H1 (cell line): ENCODE data around the gene AREG. TPM values are rescaled to one million over a fixed set of nuclear protein-coding genes. Genes with fewer than 3 reads are reported as not detected.

Source experiments
- CTCF ChIA-PET: fragments of 300-600 bp; sonication (Branson Sonifier 250); formaldehyde crosslinking; loops from one replicate; lab custom pipeline; 2021; ENCODE audit not compliant: partially characterized antibody; lab: Charles Lee
- POLR2A ChIA-PET: fragments of 300-600 bp; sonication (Branson Sonifier 250); formaldehyde crosslinking; loops from one replicate; lab custom pipeline; 2021; ENCODE audit warnings: inconsistent platforms; ENCODE audit not compliant: partially characterized antibody; lab: Charles Lee
- DNase-seq, 2 experiments: peaks; one replicate each; pipeline versions ENCODE4 v3.0.0 to v3.0.0-alpha.2; 2010 to 2022; ENCODE audit warnings: low spot score in 2 of 2, low read depth in 1 of 2, mixed read lengths in 1 of 2
- FAIRE-seq: peaks from 2 replicates; lab custom pipeline; 2011; peaks lifted over from hg19 to GRCh38; lab: Jason Lieb, UNC
- H2AFZ ChIP-seq: 2 replicates; pipeline ENCODE4 v1.8.1; 2012; ENCODE audit warnings: low read length, inconsistent platforms
- H2AK5ac ChIP-seq: 2 replicates; pipeline ENCODE4 v1.6.1; 2013; ENCODE audit warnings: low read depth, low read length
- H2BK120ac ChIP-seq: replicated peaks from 2 replicates; pipeline ENCODE3; 2013; ENCODE audit warnings: low read depth, low read length, inconsistent platforms
- H2BK12ac ChIP-seq: 2 replicates; pipeline ENCODE4 v1.6.1; 2013; ENCODE audit warnings: low read depth, low read length
- H2BK15ac ChIP-seq: 2 replicates; pipeline ENCODE4 v1.6.1; 2013; ENCODE audit warnings: low read length
- H2BK20ac ChIP-seq: 2 replicates; pipeline ENCODE4 v1.6.1; 2013; ENCODE audit warnings: low read length
- H2BK5ac ChIP-seq: 2 replicates; pipeline ENCODE4 v1.6.1; 2013; ENCODE audit warnings: low read depth, low read length
- H3K14ac ChIP-seq: 2 replicates; pipeline ENCODE4 v1.6.1; 2013; ENCODE audit warnings: inconsistent platforms; ENCODE audit not compliant: insufficient read length
- H3K18ac ChIP-seq: 2 replicates; pipeline ENCODE4 v1.6.1; 2013; ENCODE audit warnings: low read length; ENCODE audit errors: extremely low read depth
- H3K23ac ChIP-seq: 2 replicates; pipeline ENCODE4 v1.6.1; 2013; ENCODE audit warnings: inconsistent platforms; ENCODE audit not compliant: insufficient read length
- H3K23me2 ChIP-seq: 2 replicates; pipeline ENCODE4 v1.6.1; 2013; ENCODE audit warnings: low read depth, low read length
- H3K27ac ChIP-seq: 2 replicates; pipeline ENCODE4 v1.6.1; 2011; ENCODE audit warnings: low read depth, low read length, inconsistent platforms
- H3K27me3 ChIP-seq, 4 experiments: replicated peaks in 1 of 4; 1 replicate in 1 of 4; 2 replicates in 3 of 4; pipeline versions ENCODE4 v1.6.1 to v1.8.1; 2011 to 2013; ENCODE audit warnings: low read length in 3 of 4, mild to moderate bottlenecking in 3 of 4, inconsistent platforms in 2 of 4, mixed read lengths in 2 of 4, moderate library complexity in 1 of 4; ENCODE audit not compliant: control insufficient read depth in 3 of 4, insufficient read depth in 3 of 4; ENCODE audit errors: extremely low read depth in 1 of 4
- H3K36me3 ChIP-seq, 4 experiments: 2 replicates each; pipeline versions ENCODE4 v1.6.1 to v1.8.1; 2011 to 2013; ENCODE audit warnings: mild to moderate bottlenecking in 4 of 4, low read length in 3 of 4, moderate library complexity in 2 of 4, control low read depth in 1 of 4, inconsistent platforms in 1 of 4; ENCODE audit not compliant: insufficient read depth in 4 of 4, control insufficient read depth in 2 of 4
- H3K4ac ChIP-seq: replicated peaks from 2 replicates; pipeline ENCODE3; 2013; ENCODE audit warnings: low read length, low read depth, mixed read lengths, inconsistent platforms; ENCODE audit not compliant: insufficient read length
- H3K4me1 ChIP-seq, 4 experiments: replicated peaks in 1 of 4; 1 replicate in 1 of 4; 2 replicates in 3 of 4; pipeline versions ENCODE4 v1.6.1 to v1.8.1; 2011 to 2013; ENCODE audit warnings: low read length in 3 of 4, inconsistent platforms in 2 of 4, mixed read lengths in 1 of 4; ENCODE audit not compliant: insufficient read depth in 4 of 4, control insufficient read depth in 3 of 4
- H3K4me2 ChIP-seq, 2 experiments: 2 replicates each; pipeline versions ENCODE4 v1.6.1 to v1.8.1; 2011 to 2013; ENCODE audit warnings: low read depth in 2 of 2, low read length in 2 of 2, control low read depth in 1 of 2, inconsistent platforms in 1 of 2, mild to moderate bottlenecking in 1 of 2; ENCODE audit not compliant: insufficient read depth in 1 of 2
- H3K4me3 ChIP-seq, 4 experiments: fragments of 200-600, 300-600 bp in 1 of 4; sonication (generic), shearing (Covaris generic), sonication (Bioruptor Twin) in 1 of 4; 2 replicates each; pipeline versions ENCODE4 v1.5.1 to v1.8.1; 2011 to 2016; ENCODE audit warnings: low read length in 4 of 4, low read depth in 3 of 4, control low read depth in 2 of 4, inconsistent platforms in 2 of 4, mild to moderate bottlenecking in 2 of 4, mixed read lengths in 1 of 4, moderate library complexity in 1 of 4; ENCODE audit not compliant: insufficient read depth in 2 of 4; ENCODE audit errors: extremely low read depth in 1 of 4
- H3K56ac ChIP-seq: replicated peaks from 2 replicates; pipeline ENCODE3; 2013; ENCODE audit warnings: low read depth, mild to moderate bottlenecking, mixed read lengths, low read length, inconsistent platforms; ENCODE audit not compliant: insufficient read length
- H3K79me1 ChIP-seq: 2 replicates; pipeline ENCODE4 v1.6.1; 2013; ENCODE audit warnings: low read depth, low read length, control low read depth
- H3K79me2 ChIP-seq, 2 experiments: 2 replicates each; pipeline versions ENCODE4 v1.6.1 to v1.8.1; 2012 to 2013; ENCODE audit warnings: low read length in 2 of 2, mild to moderate bottlenecking in 2 of 2, inconsistent platforms in 1 of 2; ENCODE audit not compliant: insufficient read depth in 2 of 2, control insufficient read depth in 1 of 2
- H3K9ac ChIP-seq, 4 experiments: replicated peaks in 1 of 4; 1 replicate in 1 of 4; 2 replicates in 3 of 4; pipeline versions ENCODE4 v1.6.1 to v1.8.1; 2011 to 2013; ENCODE audit warnings: low read depth in 3 of 4, low read length in 3 of 4, control low read depth in 2 of 4, mild to moderate bottlenecking in 2 of 4, moderate library complexity in 2 of 4, inconsistent platforms in 1 of 4; ENCODE audit errors: extremely low read depth in 1 of 4
- H3K9me3 ChIP-seq, 2 experiments: 2 replicates each; pipeline versions ENCODE4 v1.6.1 to v1.8.1; 2012 to 2013; ENCODE audit warnings: mild to moderate bottlenecking in 2 of 2, moderate library complexity in 2 of 2, control low read depth in 1 of 2, inconsistent platforms in 1 of 2, low read depth in 1 of 2, low read length in 1 of 2, mixed read lengths in 1 of 2; ENCODE audit not compliant: insufficient read depth in 2 of 2
- H4K20me1 ChIP-seq, 2 experiments: replicated peaks in 1 of 2; 2 replicates each; pipeline versions ENCODE3 to v1.8.1; 2011 to 2013; ENCODE audit warnings: inconsistent platforms in 2 of 2, low read length in 2 of 2, mild to moderate bottlenecking in 1 of 2; ENCODE audit not compliant: insufficient read depth in 2 of 2, control insufficient read depth in 1 of 2
- H4K5ac ChIP-seq: 2 replicates; pipeline ENCODE4 v1.6.1; 2013; ENCODE audit warnings: low read length, low read depth, mixed read lengths, inconsistent platforms; ENCODE audit not compliant: insufficient read length
- H4K8ac ChIP-seq: 2 replicates; pipeline ENCODE4 v1.8.0; 2013; ENCODE audit warnings: mild to moderate bottlenecking, moderate library complexity, low read length, inconsistent platforms; ENCODE audit not compliant: insufficient read depth; ENCODE audit errors: extremely low read depth
- H4K91ac ChIP-seq: replicated peaks from 2 replicates; pipeline ENCODE3; 2013; ENCODE audit warnings: low read length, mixed read lengths, inconsistent platforms; ENCODE audit not compliant: insufficient read length
- BRCA1 ChIP-seq: IDR thresholded peaks from 2 replicates; pipeline ENCODE4 v1.6.1; 2012; ENCODE audit warnings: low read depth, low read length, improper control_type of control experiment
- CHD1 ChIP-seq: IDR thresholded peaks from 2 replicates; pipeline ENCODE4 v1.6.1; 2012; ENCODE audit warnings: low read depth, low read length, improper control_type of control experiment
- CTCF ChIP-seq, 3 experiments: IDR thresholded peaks; 1 replicate in 2 of 3; 2 replicates in 1 of 3; pipeline versions ENCODE4 v1.5.1 to v1.6.1; 2011; ENCODE audit warnings: low read length in 3 of 3, mild to moderate bottlenecking in 3 of 3, inconsistent platforms in 2 of 3, low read depth in 1 of 3, moderate library complexity in 1 of 3; ENCODE audit not compliant: insufficient read depth in 1 of 3; ENCODE audit errors: control extremely low read depth in 1 of 3
- JUN ChIP-seq: IDR thresholded peaks from 2 replicates; pipeline ENCODE4 v1.6.1; 2011; ENCODE audit warnings: low read depth, mild to moderate bottlenecking, improper control_type of control experiment, low read length
- RAD21 ChIP-seq, 2 experiments: IDR thresholded peaks in 1 of 2; conservative IDR thresholded peaks in 1 of 2; 2 replicates each; pipeline ENCODE4 v1.6.1; 2011; ENCODE audit warnings: low read depth in 2 of 2, low read length in 2 of 2, improper control_type of control experiment in 1 of 2, inconsistent platforms in 1 of 2, mild to moderate bottlenecking in 1 of 2, moderate library complexity in 1 of 2
- RNF2 ChIP-seq: fragments of 200-900, 300-1000 bp; sonication (generic); IDR thresholded peaks from 2 replicates; pipeline ENCODE4 v1.7.1; 2016; ENCODE audit warnings: borderline replicate concordance, low read depth, mild to moderate bottlenecking, antibody characterized with exemption, low read length; ENCODE audit not compliant: poor library complexity, severe bottlenecking; ENCODE audit errors: missing control alignments
- WGBS, 2 experiments: shearing (Covaris generic) in 1 of 2; methylation state at CpG; one replicate each; pipeline versions ENCODE4 v1.1.6 to v1.1.7; 2013 to 2015; ENCODE audit warnings: low lambda C conversion rate in 2 of 2, mixed read lengths in 2 of 2, inconsistent platforms in 1 of 2, low coverage in 1 of 2, missing lambda C conversion rate in 1 of 2; ENCODE audit not compliant: insufficient replicate concordance in 2 of 2, insufficient coverage in 1 of 2, insufficient read length in 1 of 2; ENCODE audit errors: extremely low coverage in 1 of 2, missing lambda C conversion rate in 1 of 2; 5-methylcytosine and 5-hydroxymethylcytosine counted together
- polyA plus RNA-seq, 7 experiments: library from polyadenylated mRNA; depleted of rRNA in 3 of 7; stranded (reverse) in 5 of 7; unstranded in 2 of 7; fragments of >200 nt in 5 of 7; fragments of 200-250 nt in 2 of 7; gene quantifications; 1 replicate in 5 of 7; 2 replicates in 1 of 7; 4 replicates in 1 of 7; pipeline versions ENCODE4 v1.2.1 to v1.2.3, GENCODE V29; 2011 to 2013; ENCODE audit warnings: missing spikeins in 2 of 7, mixed read lengths in 2 of 7
- total RNA-seq: library from RNA; stranded (reverse); fragmentation: NEBNext Ultra II Directional; extraction: Animal tissue kit (Norgen Biotek cat#: 25700); gene quantifications from 2 replicates; pipeline ENCODE4 v1.2.1, GENCODE V29; 2021

Gene AREG
- total and polyA plus RNA-seq, 2 of the 8 experiments (the other 6 are each of a cell fraction or from before 2014, with no cell fraction given), result not detected

GRCh38 chr4:74447636-74448233 is 2.8 kb downstream of the AREG start:
- H4K5ac ChIP-seq, result no peak overlapping the region
- H3K79me2 ChIP-seq, result no peaks in the 10 kb centered on the region
- POLR2A ChIA-PET, result no interaction called here
- H2BK20ac ChIP-seq, result no peak overlapping the region
- WGBS, 2 experiments, result 92% methylated on average over 5 of the region's 5 CpGs; no CpG with 5 or more reads in 1 of the 2 experiments
- no peak overlapping the region for H3K4ac ChIP-seq
- H3K27ac ChIP-seq, result no peak overlapping the region
- no peaks in the 10 kb centered on the region for H3K79me1 ChIP-seq
- no peak overlapping the region for H4K91ac ChIP-seq
- no peak overlapping the region for H3K4me3 ChIP-seq
- no peak overlapping the region for H2BK12ac ChIP-seq
- DNase-seq (no peak), FAIRE-seq (no peak)
- no peak overlapping the region for H2AFZ ChIP-seq
- peaks cover 8% of the 10 kb centered on the region; the same call in 1 of the 2 replicates for H3K23me2 ChIP-seq
- H3K4me1 ChIP-seq, result peaks cover 0 to 2% (median 0%) of the 10 kb centered on the region in 4 experiments; a peak in 3 of 7 replicates
- no peak overlapping the region for H3K18ac ChIP-seq
- no peak overlapping the region for H3K56ac ChIP-seq
- H3K4me2 ChIP-seq, result no peak overlapping the region
- no peak overlapping the region for H2BK5ac ChIP-seq
- peaks cover 0 to 17% (median 7%) of the 10 kb centered on the region in 4 experiments; a peak in 6 of 7 replicates for H3K27me3 ChIP-seq
- H4K8ac ChIP-seq, result no peak overlapping the region
- no peak for TF ChIP-seq BRCA1
- TF ChIP-seq JUN, result no peak
- TF ChIP-seq CHD1, result no peak
- no peak for TF ChIP-seq RAD21 (IDR thresholded peaks at IDR 0.05 in 1 of 2, conservative IDR thresholded peaks at IDR 0.05 in 1 of 2; ENCODE audit: low read depth in 2 of 2, low read length in 2 of 2)
- no peak for TF ChIP-seq RNF2
- no peak for TF ChIP-seq CTCF (IDR thresholded peaks at IDR 0.05; ENCODE audit: control extremely low read depth in 1 of 3, insufficient read depth in 1 of 3, low read depth in 1 of 3, low read length in 3 of 3)
- no peaks in the 10 kb centered on the region for H3K9me3 ChIP-seq
- CTCF ChIA-PET, result interaction anchor here (1.0 kb wide), 1 partner anchor 82 kb away, joined by 3 read pairs; no protein-coding TSS in a partner anchor
- no peak overlapping the region for H3K14ac ChIP-seq
- H3K9ac ChIP-seq, result no peak overlapping the region
- H4K20me1 ChIP-seq, result no peaks in the 10 kb centered on the region
- H3K23ac ChIP-seq, result no peak overlapping the region
- no peaks in the 10 kb centered on the region for H3K36me3 ChIP-seq
- no peak overlapping the region for H2BK15ac ChIP-seq
- no peak overlapping the region for H2BK120ac ChIP-seq
- no peak overlapping the region for H2AK5ac ChIP-seq
